Activated CD8-positive, alpha-beta memory T cell treated with anti-CD3 and anti-CD28 coated beads, Interleukin-2, amount 50 U/mL, for 24 hours (primary cell): ENCODE measurements around the gene MPHOSPH9.
"Not testable (repeated sequence)": the region's sequence is repeated elsewhere in the genome, so short reads cannot be mapped to it uniquely, and the experiment has no call there.

ENCODE experiments used
- DNase-seq: peaks from one replicate; pipeline ENCODE4 v3.0.0-alpha.2; 2020; ENCODE audit errors: extremely low read depth

The MPHOSPH9 gene

GRCh38 chr12:123225443-123225842 lies 7.5 kb downstream of the MPHOSPH9 start:
- no peak for DNase-seq

DNA sequence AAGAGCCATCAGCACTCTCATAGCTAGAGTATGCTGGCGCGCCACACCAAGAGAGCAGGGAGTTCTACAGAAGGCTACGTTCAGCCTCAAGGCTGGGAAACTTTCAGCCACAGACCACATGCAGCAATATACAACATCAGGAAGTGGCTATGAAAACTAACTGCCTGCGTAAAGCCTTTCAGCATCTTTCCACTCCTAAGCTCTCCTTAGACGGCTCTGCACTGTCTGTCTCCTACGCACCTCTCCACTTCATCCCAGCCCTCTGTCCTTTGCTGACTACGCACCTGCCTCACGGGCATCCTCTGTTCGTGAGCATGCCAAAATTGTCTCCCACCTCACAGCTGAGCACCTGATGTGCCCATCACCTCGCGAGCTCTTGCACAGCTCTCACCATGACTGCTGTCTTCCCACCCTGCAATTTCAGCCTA lies 9.7 kb downstream of the MPHOSPH9 start:
- no peak for DNase-seq

GRCh38 chr12:123207815-123208214 lies 25.1 kb downstream of the MPHOSPH9 start:
- DNase-seq, result not testable (repeated sequence)

GRCh38 chr12:123206794-123207193 lies 26.1 kb downstream of the MPHOSPH9 start:
- not testable (repeated sequence) for DNase-seq

- no peak for DNase-seq
These were observed 32.5 kb downstream of the MPHOSPH9 start for GRCh38 chr12:123200414-123200813.

GRCh38 chr12:123199936-123200335 lies 33.0 kb downstream of the MPHOSPH9 start:
- DNase-seq, result no peak

GRCh38 chr12:123187637-123188036 lies 45.3 kb downstream of the MPHOSPH9 start:
- DNase-seq, result no peak

- DNase-seq, result no peak
These were observed 52.8 kb downstream of the MPHOSPH9 start for GRCh38 chr12:123180171-123180570.

DNA sequence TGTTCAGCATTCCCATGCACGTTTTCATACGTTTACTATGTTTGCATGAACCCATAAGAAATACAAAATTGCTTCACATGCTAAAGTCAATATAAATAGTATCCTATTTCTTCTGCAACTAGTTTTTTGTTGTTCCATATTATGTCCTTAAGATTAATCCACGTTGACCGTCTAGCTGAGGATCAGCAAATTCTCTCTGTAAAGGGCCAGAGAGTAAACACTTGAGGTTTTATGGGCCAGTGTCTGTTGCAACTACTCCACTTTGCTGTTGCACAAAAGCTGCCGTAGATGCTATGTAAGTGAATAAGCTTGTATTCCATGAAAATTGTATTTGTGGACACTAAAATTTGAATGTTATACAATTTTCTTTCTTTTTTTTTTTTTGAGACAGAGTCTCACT lies 61.0 kb downstream of the MPHOSPH9 start:
- DNase-seq, result no peak

GRCh38 chr12:123167329-123167728 lies 65.6 kb downstream of the MPHOSPH9 start:
- no peak for DNase-seq

- DNase-seq, result no peak
These were observed 67.4 kb downstream of the MPHOSPH9 start for GRCh38 chr12:123165537-123165936.

DNA sequence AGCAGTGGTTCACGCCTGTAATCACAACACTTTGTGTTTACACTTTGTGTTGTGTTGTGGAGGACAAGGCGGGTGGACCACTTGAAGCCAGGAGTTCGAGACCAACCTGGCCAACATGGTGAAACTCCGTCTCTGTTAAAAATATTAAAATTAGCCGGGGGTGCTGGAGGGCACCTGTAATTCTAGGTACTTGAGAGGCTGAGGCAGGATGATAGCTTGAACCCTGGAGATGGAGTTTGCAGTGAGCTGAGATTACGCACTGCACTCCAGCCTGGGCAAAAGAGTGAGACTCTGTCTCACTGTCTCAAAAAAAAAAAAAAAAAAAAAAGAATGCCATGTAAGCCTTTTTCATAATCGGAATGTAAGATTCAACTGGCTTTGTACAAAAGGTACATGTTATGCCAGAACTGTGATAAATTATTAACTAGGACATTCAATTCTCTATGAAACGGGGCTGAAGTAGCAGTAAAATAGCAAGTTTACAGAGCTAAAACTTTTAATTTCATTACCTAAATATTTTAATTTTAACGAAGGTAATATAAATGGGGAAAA lies 68.2 kb downstream of the MPHOSPH9 start:
- DNase-seq, result no peak

DNA sequence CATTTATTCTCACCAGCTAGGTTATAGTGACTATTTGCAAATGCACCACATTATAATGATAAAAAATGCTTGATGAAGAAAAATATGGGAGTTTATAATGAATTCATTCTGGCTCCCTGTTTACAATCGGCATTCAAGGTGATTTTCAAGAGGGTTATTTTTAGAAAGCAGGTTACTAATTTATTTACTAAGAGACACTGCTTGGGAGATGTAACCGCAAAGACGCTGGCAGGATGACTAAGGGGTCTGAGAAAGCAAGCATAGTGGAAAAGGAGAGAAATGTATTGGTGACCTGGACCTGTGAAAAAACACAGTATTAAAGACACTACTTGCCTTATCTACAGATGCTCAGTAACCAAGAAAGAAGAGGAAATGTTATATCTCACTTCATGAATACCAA lies 68.7 kb downstream of the MPHOSPH9 start:
- DNase-seq, result no peak

DNA sequence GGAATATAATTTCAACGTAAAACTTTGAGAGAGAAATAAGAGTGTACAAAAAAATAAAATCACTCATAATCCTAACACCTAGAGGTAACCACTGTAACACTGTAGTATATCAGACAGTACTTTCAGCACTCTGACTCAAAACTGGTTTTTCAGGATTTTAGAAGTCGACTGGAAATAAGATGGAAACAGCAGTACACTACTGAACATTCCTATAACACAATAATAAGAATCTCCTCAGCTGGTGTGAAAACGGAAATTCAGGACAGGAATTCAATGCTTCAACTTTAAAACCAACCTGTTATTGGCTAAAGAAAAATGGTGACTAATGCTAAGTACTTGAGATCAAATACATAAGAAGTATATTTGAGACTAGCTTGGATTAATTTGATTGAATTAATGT lies 69.7 kb downstream of the MPHOSPH9 start:
- no peak for DNase-seq

- DNase-seq, result no peak
These were observed 72.0 kb downstream of the MPHOSPH9 start for GRCh38 chr12:123160801-123161487.

DNA sequence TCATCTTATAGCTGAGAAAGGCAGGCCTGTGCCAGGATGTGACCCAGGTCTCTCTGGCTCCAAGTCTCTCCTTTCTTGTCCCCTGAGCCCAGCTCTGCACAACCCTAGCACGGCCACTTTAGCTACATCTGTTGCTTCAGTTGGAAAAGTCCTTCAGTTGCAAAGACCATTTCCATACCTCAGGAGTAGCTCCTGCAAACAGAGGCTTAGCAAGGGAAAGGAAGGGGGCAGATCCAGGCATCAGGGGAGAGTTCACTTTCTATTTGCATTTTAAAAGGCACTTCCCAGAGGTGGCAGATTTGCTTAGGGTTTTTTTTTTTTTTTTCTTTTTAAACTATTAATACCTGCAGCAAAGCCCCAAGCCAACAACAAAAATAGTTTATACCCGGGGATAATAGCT lies 79.0 kb downstream of the MPHOSPH9 start:
- DNase-seq, result no peak

DNA sequence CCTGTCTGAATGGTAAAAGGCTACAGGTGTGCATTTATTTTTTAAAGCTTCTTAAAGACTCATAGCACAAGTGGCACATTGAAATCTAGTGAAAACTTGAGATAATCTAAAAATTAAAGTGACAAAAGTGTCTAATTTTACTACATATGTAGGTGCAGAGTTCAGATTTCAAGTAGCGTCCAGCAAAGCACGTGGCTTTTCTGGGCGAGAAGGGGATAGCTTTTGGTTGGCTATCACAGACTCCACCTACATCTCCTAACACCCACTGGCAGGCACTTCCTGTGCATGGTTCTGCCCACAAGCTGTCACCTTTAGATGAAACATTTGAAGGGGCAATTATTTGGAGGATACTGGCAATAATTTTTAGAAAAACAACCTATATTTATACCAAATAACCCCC lies 80.1 kb downstream of the MPHOSPH9 start:
- no peak for DNase-seq

GRCh38 chr12:123151457-123152454 lies 81.2 kb downstream of the MPHOSPH9 start:
- no peak for DNase-seq

GRCh38 chr12:123150744-123151456 lies 82.0 kb downstream of the MPHOSPH9 start, which contains the start of gene PITPNM2:
TSS of gene PITPNM2 (minus strand) at chr12:123151090. CDS start at chr12:123034590, 116,500 bp downstream.
- DNase-seq, result no peak

- DNase-seq, result no peak
These were observed 82.6 kb downstream of the MPHOSPH9 start for GRCh38 chr12:123150275-123150743.

- DNase-seq, result no peak
These were observed 83.3 kb downstream of the MPHOSPH9 start for GRCh38 chr12:123149501-123150274.
